ENCODE results near the gene C1QL4.
"Not testable (repeated sequence)": the region's sequence is repeated elsewhere in the genome, so short reads cannot be mapped to it uniquely, and the experiment has no call there.

Gene C1QL4

GRCh38 chr12:49334681-49335080 is 2.3 kb downstream of the C1QL4 start:
- no peaks in the 10 kb centered on the region for H3K79me2 ChIP-seq (ENCODE audit: insufficient read depth, low read length)
- no peak overlapping the region for H2AFZ ChIP-seq (ENCODE audit: low read length)
- H4K20me1 ChIP-seq (ENCODE audit: insufficient read depth, low read length): no peaks in the 10 kb centered on the region
- TF ChIP-seq, protein P1, sequence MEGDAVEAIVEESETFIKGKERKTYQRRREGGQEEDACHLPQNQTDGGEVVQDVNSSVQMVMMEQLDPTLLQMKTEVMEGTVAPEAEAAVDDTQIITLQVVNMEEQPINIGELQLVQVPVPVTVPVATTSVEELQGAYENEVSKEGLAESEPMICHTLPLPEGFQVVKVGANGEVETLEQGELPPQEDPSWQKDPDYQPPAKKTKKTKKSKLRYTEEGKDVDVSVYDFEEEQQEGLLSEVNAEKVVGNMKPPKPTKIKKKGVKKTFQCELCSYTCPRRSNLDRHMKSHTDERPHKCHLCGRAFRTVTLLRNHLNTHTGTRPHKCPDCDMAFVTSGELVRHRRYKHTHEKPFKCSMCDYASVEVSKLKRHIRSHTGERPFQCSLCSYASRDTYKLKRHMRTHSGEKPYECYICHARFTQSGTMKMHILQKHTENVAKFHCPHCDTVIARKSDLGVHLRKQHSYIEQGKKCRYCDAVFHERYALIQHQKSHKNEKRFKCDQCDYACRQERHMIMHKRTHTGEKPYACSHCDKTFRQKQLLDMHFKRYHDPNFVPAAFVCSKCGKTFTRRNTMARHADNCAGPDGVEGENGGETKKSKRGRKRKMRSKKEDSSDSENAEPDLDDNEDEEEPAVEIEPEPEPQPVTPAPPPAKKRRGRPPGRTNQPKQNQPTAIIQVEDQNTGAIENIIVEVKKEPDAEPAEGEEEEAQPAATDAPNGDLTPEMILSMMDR (IDR thresholded peaks at IDR 0.05; ENCODE audit: low read length): no peak
- no peak for TF ChIP-seq EZH2 (IDR thresholded peaks at IDR 0.05; ENCODE audit: borderline replicate concordance, low read length)
- H3K9me3 ChIP-seq (ENCODE audit: low read length): no peaks in the 10 kb centered on the region
- no peak overlapping the region for H3K4me3 ChIP-seq (ENCODE audit: low read depth, low read length, poor library complexity, severe bottlenecking)
- H3F3A ChIP-seq (ENCODE audit: insufficient read depth, low read length): no peaks in the 10 kb centered on the region
- no peak overlapping the region for H3K9ac ChIP-seq (ENCODE audit: low read length)
- peaks cover 25% of the 10 kb centered on the region for H3K36me3 ChIP-seq (ENCODE audit: insufficient read depth, low read length)
- H3K4me2 ChIP-seq (ENCODE audit: low read length): no peak overlapping the region
- peaks cover 4% of the 10 kb centered on the region for H3K4me1 ChIP-seq (ENCODE audit: insufficient read depth, low read length, severe bottlenecking)
- no peak overlapping the region for H3K27ac ChIP-seq (ENCODE audit: low read depth, low read length, poor library complexity, severe bottlenecking)
- H3K9me2 ChIP-seq (ENCODE audit: low read depth, low read length): no peaks in the 10 kb centered on the region
- H3K27me3 ChIP-seq (ENCODE audit: insufficient read depth, low read length): no peaks in the 10 kb centered on the region

DNA sequence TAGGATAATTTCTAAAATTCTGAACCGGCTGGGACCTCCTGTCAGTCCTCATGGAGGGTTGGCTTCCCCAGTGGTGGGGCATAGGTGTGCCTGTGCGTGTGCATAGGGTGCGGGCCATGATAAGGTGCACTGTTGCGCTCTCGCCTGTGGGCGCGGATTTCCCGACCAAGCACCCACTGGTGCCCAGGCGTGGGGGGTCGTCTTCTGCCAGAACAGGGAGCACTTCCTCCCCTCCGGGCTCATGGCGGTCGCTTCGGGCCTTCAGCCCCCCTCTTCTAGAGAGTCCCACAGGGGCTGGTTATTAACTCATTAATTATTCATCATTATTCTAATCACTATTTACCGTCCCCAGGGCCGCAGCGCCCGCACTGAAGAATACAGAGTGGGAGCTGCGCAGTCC is 2.8 kb downstream of the C1QL4 start:
- Histone ChIP-seq H3K27ac (ENCODE audit: low read depth, low read length, poor library complexity, severe bottlenecking) (no peak overlapping the region), H3K79me2 (ENCODE audit: insufficient read depth, low read length) (no peaks in the 10 kb centered on the region), H2AFZ (ENCODE audit: low read length) (no peak overlapping the region), H3K27me3 (ENCODE audit: insufficient read depth, low read length) (no peaks in the 10 kb centered on the region), H3K9ac (ENCODE audit: low read length) (no peak overlapping the region), H3K36me3 (ENCODE audit: insufficient read depth, low read length) (peaks cover 29% of the 10 kb centered on the region), H3K4me1 (ENCODE audit: insufficient read depth, low read length, severe bottlenecking) (peaks cover 4% of the 10 kb centered on the region), H3K4me3 (ENCODE audit: low read depth, low read length, poor library complexity, severe bottlenecking) (no peak overlapping the region), H3K9me3 (ENCODE audit: low read length) (no peaks in the 10 kb centered on the region), H3K4me2 (ENCODE audit: low read length) (no peak overlapping the region), H4K20me1 (ENCODE audit: insufficient read depth, low read length) (no peaks in the 10 kb centered on the region), H3K9me2 (ENCODE audit: low read depth, low read length) (no peaks in the 10 kb centered on the region), H3F3A (ENCODE audit: insufficient read depth, low read length) (no peaks in the 10 kb centered on the region)
- TF ChIP-seq, protein P1 (IDR thresholded peaks at IDR 0.05; ENCODE audit: low read length): no peak
- TF ChIP-seq EZH2 (IDR thresholded peaks at IDR 0.05; ENCODE audit: borderline replicate concordance, low read length): no peak

DNA sequence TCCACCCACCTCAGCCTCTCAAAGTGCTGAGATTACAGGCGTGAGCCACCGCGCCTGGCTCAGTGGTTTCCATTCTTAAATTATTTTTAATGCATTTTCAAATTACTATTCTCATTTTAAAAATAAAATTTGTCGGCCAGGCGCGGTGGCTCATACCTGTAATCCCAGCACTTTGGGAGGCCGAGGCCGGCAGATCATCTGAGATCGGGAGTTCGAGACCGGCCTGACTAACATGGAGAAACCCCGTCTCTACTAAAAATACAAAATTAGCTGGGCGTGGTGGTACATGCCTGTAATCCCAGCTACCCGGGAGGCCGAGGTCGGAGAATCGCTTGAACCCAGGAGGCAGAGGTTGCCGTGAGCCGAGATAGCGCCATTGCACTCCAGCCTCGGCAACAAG is 3.2 kb downstream of the C1QL4 start:
- peaks cover 34% of the 10 kb centered on the region for H3K36me3 ChIP-seq (ENCODE audit: insufficient read depth, low read length)
- H3F3A ChIP-seq (ENCODE audit: insufficient read depth, low read length); H2AFZ ChIP-seq (ENCODE audit: low read length); H3K4me3 ChIP-seq (ENCODE audit: low read depth, low read length, poor library complexity, severe bottlenecking); H3K9me3 ChIP-seq (ENCODE audit: low read length); H3K4me2 ChIP-seq (ENCODE audit: low read length); H3K79me2 ChIP-seq (ENCODE audit: insufficient read depth, low read length); H4K20me1 ChIP-seq (ENCODE audit: insufficient read depth, low read length); H3K27me3 ChIP-seq (ENCODE audit: insufficient read depth, low read length); H3K4me1 ChIP-seq (ENCODE audit: insufficient read depth, low read length, severe bottlenecking); H3K9me2 ChIP-seq (ENCODE audit: low read depth, low read length); H3K9ac ChIP-seq (ENCODE audit: low read length); H3K27ac ChIP-seq (ENCODE audit: low read depth, low read length, poor library complexity, severe bottlenecking): not testable (repeated sequence)

DNA sequence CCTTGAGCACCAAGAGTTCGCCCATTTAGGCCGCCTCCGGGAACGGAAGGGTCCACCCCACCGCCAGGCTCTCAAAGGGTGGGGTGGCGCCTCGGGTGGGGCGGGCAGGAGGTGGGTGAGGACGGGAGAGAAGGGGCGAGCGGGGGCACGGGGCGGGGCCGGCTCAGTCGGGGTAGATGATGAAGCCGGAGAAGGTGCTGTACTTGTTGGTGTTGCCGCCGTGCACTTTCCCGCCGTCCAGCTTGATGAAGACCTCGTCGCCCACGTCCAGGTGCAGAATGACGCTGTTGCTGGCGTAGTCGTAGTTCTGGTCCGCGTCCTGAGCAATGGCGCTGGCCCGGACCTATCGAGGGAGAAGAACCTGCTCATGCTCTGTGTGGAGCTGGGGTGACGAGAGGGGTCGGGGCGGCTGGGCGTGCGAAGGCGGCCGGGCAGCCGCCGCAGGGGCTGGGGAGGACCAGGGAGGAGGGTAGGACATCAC is 4.1 kb downstream of the C1QL4 start:
- H4K20me1 ChIP-seq (ENCODE audit: insufficient read depth, low read length): no peaks in the 10 kb centered on the region
- H3K27me3 ChIP-seq (ENCODE audit: insufficient read depth, low read length): no peaks in the 10 kb centered on the region
- no peak overlapping the region for H3K4me3 ChIP-seq (ENCODE audit: low read depth, low read length, poor library complexity, severe bottlenecking)
- no peak overlapping the region for H3K9ac ChIP-seq (ENCODE audit: low read length)
- H3K36me3 ChIP-seq (ENCODE audit: insufficient read depth, low read length): peaks cover 38% of the 10 kb centered on the region
- no peaks in the 10 kb centered on the region for H3F3A ChIP-seq (ENCODE audit: insufficient read depth, low read length)
- H3K27ac ChIP-seq (ENCODE audit: low read depth, low read length, poor library complexity, severe bottlenecking): no peak overlapping the region
- no peaks in the 10 kb centered on the region for H3K9me2 ChIP-seq (ENCODE audit: low read depth, low read length)
- H3K9me3 ChIP-seq (ENCODE audit: low read length): no peaks in the 10 kb centered on the region
- no peaks in the 10 kb centered on the region for H3K79me2 ChIP-seq (ENCODE audit: insufficient read depth, low read length)
- no peak for TF ChIP-seq EZH2 (IDR thresholded peaks at IDR 0.05; ENCODE audit: borderline replicate concordance, low read length)
- TF ChIP-seq, protein P1 (IDR thresholded peaks at IDR 0.05; ENCODE audit: low read length): no peak
- no peak overlapping the region for H2AFZ ChIP-seq (ENCODE audit: low read length)
- peaks cover 4% of the 10 kb centered on the region for H3K4me1 ChIP-seq (ENCODE audit: insufficient read depth, low read length, severe bottlenecking)
- H3K4me2 ChIP-seq (ENCODE audit: low read length): no peak overlapping the region

Measured in OCI-LY1 (cell line).